BJ (cell line): ENCODE data around the gene TSR3. TPM values are rescaled to one million over a fixed set of nuclear protein-coding genes. Genes with fewer than 3 reads are reported as not detected.
A peak's percentile ranks its signal among the peaks of the same experiment; 100 is the strongest.

ENCODE experiments used
- CTCF ChIA-PET: fragments of 350-600 bp; formaldehyde crosslinking; extraction: SDS; loops from one replicate; lab custom pipeline; 2021; ENCODE audit warnings: antibody characterized with exemption, inconsistent platforms; lab: Yijun Ruan, JAX
- POLR2A ChIA-PET: fragments of 300-600 bp; sonication (Branson Sonifier 250); formaldehyde crosslinking; extraction: SDS; loops from one replicate; lab custom pipeline; 2021; ENCODE audit warnings: antibody characterized with exemption; lab: Charles Lee
- DNase-seq: peaks from one replicate; pipeline ENCODE4 v3.0.0-alpha.2; 2011; ENCODE audit warnings: low read depth
- H3K27me3 ChIP-seq: 2 replicates; pipeline ENCODE4 v1.6.0; 2011; ENCODE audit warnings: low read length; ENCODE audit not compliant: control insufficient read depth, insufficient read depth
- H3K36me3 ChIP-seq: 2 replicates; pipeline ENCODE4 v1.5.1; 2011; ENCODE audit warnings: low read length; ENCODE audit not compliant: control insufficient read depth, insufficient read depth
- H3K4me3 ChIP-seq: 2 replicates; pipeline ENCODE4 v1.5.1; 2011; ENCODE audit warnings: low read depth, mild to moderate bottlenecking, control low read depth, low read length
- CTCF ChIP-seq: IDR thresholded peaks from 2 replicates; pipeline ENCODE4 v1.5.1; 2011; ENCODE audit warnings: low read depth, mild to moderate bottlenecking, control low read depth, inconsistent platforms, low read length, moderate library complexity; ENCODE audit not compliant: insufficient read depth
- polyA plus RNA-seq: library from polyadenylated mRNA; depleted of rRNA; stranded (reverse); fragments of >200 nt; gene quantifications from 2 replicates; pipeline ENCODE4 v1.2.3, GENCODE V29; 2011

The TSR3 gene
- polyA plus RNA-seq, 1 experiment: 52.3 TPM

- ChIA-PET POLR2A (no interaction called here), CTCF (no interaction called here)
Measured at GRCh38 chr16:1334739-1335138, 16.9 kb downstream of the TSR3 start.

GRCh38 chr16:1333854-1334700 lies 17.6 kb downstream of the TSR3 start:
- ChIA-PET CTCF (interaction anchor here (0.6 kb wide), 1 partner anchor 1098 kb away, joined by 3 read pairs; no protein-coding TSS in a partner anchor), POLR2A (no interaction called here)
- Histone ChIP-seq H3K27me3 (peaks cover 31% of the 10 kb centered on the region), H3K4me3 (peak overlapping the region; percentile 24), H3K36me3 (no peaks in the 10 kb centered on the region)
- TF ChIP-seq CTCF: no peak
- DNase-seq: no peak

More at GRCh38 chr16:1334739-1335138, 16.9 kb downstream of the TSR3 start:
- H3K27me3 ChIP-seq: peaks cover 31% of the 10 kb centered on the region
- no peak for TF ChIP-seq CTCF
- no peak overlapping the region for H3K4me3 ChIP-seq
- no peaks in the 10 kb centered on the region for H3K36me3 ChIP-seq
- DNase-seq: no peak

GRCh38 chr16:1333149-1333812 lies 18.4 kb downstream of the TSR3 start, which contains the start of gene BAIAP3:
Gene BAIAP3, plus strand, starts transcription at chr16:1333645. Its CDS starts 4,905 bp downstream, at chr16:1338550.
- Histone ChIP-seq H3K36me3 (no peaks in the 10 kb centered on the region), H3K4me3 (peak within 1 kb of the TSS; percentile 24), H3K27me3 (peaks cover 31% of the 10 kb centered on the region)
- DNase-seq: no peak
- ChIA-PET CTCF (interaction anchor here (0.6 to 1.6 kb wide), 3 partner anchors 21 to 1098 kb away, joined by 3 to 7 read pairs (median 3); no protein-coding TSS in a partner anchor), POLR2A (no interaction called here)
- TF ChIP-seq CTCF: no peak

- peaks cover 31% of the 10 kb centered on the region for H3K27me3 ChIP-seq
- no peak for DNase-seq
- ChIA-PET POLR2A (no interaction called here), CTCF (interaction anchor here (1.1 to 1.6 kb wide), 2 partner anchors 20 to 31 kb away, joined by 3 to 7 read pairs; no protein-coding TSS in a partner anchor)
- no peak overlapping the region; the same call in 1 of the 2 replicates for H3K4me3 ChIP-seq
- no peaks in the 10 kb centered on the region for H3K36me3 ChIP-seq
- no peak for TF ChIP-seq CTCF
Measured at GRCh38 chr16:1332618-1333148, 19.0 kb downstream of the TSR3 start.
